T47D (cell line): ENCODE measurements around the gene TGFB3.
"Not testable (repeated sequence)": the region's sequence is repeated elsewhere in the genome, so short reads cannot be mapped to it uniquely, and the experiment has no call there.

Experiments used
- DNase-seq, 2 experiments: peaks; one replicate each; pipeline versions ENCODE4 v3.0.0 to v3.0.0-alpha.2; 2011 to 2012; ENCODE audit warnings: low read depth in 1 of 2, low spot score in 1 of 2
- JUND ChIP-seq: IDR thresholded peaks from 2 replicates; pipeline ENCODE4 v1.6.1; 2012; ENCODE audit warnings: low read depth
- in situ Hi-C: cut with HindIII; loops from 2 replicates; pipeline ENCODE4 v1.10.0; 2016; ENCODE audit warnings: low sequenced_read_pairs, low pct_unique_long_range_greater_than_20kb

The TGFB3 gene

GRCh38 chr14:75928690-75929181, 53.1 kb downstream of the TGFB3 start:
- TF ChIP-seq JUND, result no peak
- no peak for DNase-seq
- in situ Hi-C loops, result no loop called here

- no peak for DNase-seq
- no peak for TF ChIP-seq JUND
- in situ Hi-C loops, result no loop called here
Measured at GRCh38 chr14:75927564-75928087, 54.2 kb downstream of the TGFB3 start.

GRCh38 chr14:75926431-75927115, 55.2 kb downstream of the TGFB3 start:
- no peak for DNase-seq
- in situ Hi-C loops, result no loop called here
- TF ChIP-seq JUND, result no peak

- in situ Hi-C loops, DNase-seq: not testable (repeated sequence)
Measured at GRCh38 chr14:75925141-75925840, 56.5 kb downstream of the TGFB3 start.

GRCh38 chr14:75920421-75920820, 61.4 kb downstream of the TGFB3 start:
- in situ Hi-C loops, DNase-seq: not testable (repeated sequence)

- DNase-seq, result no peak
- no peak for TF ChIP-seq JUND
- in situ Hi-C loops, result no loop called here
Measured at GRCh38 chr14:75917946-75918335, 63.9 kb downstream of the TGFB3 start.

- no peak for TF ChIP-seq JUND
- DNase-seq, result no peak
- in situ Hi-C loops, result no loop called here
Measured at GRCh38 chr14:75917322-75917945, 64.4 kb downstream of the TGFB3 start.

- no peak for DNase-seq
- no peak for TF ChIP-seq JUND
- in situ Hi-C loops, result no loop called here
Measured at GRCh38 chr14:75915045-75915444, 66.8 kb downstream of the TGFB3 start.

- in situ Hi-C loops, result no loop called here
- no peak for DNase-seq
Measured at GRCh38 chr14:75913183-75913582, 68.6 kb downstream of the TGFB3 start.

GRCh38 chr14:75911883-75912282, 69.9 kb downstream of the TGFB3 start:
- in situ Hi-C loops, result no loop called here
- TF ChIP-seq JUND, result no peak
- DNase-seq, result no peak

More at GRCh38 chr14:75913183-75913582, 68.6 kb downstream of the TGFB3 start:
- no peak for TF ChIP-seq JUND

- in situ Hi-C loops, result no loop called here
- DNase-seq, result no peak
- TF ChIP-seq JUND, result no peak
Measured at GRCh38 chr14:75910048-75910447, 71.7 kb downstream of the TGFB3 start.

GRCh38 chr14:75909630-75910029, 72.2 kb downstream of the TGFB3 start:
- in situ Hi-C loops, result no loop called here
- TF ChIP-seq JUND, result no peak

More at GRCh38 chr14:75909630-75910029, 72.2 kb downstream of the TGFB3 start:
- DNase-seq, result peak in 1 of 2 experiments; percentile 11
